Measurements from ENCODE around the gene PLD6.

Gene PLD6

GRCh38 chr17:17216776-17217175, 10.6 kb upstream of the PLD6 start:
- no peak for TF ChIP-seq CTCF (IDR thresholded peaks at IDR 0.05; ENCODE audit: low read length, missing control alignments)
- no peak for DNase-seq (ENCODE audit: low read depth)

GRCh38 chr17:17216236-17216635, 10.1 kb upstream of the PLD6 start:
- H3K4me3 ChIP-seq (replicated peaks; ENCODE audit: low read depth, low read length) = no peak overlapping the region
- TF ChIP-seq CTCF (IDR thresholded peaks at IDR 0.05; ENCODE audit: low read length, missing control alignments) = no peak
- DNase-seq (ENCODE audit: low read depth) = no peak

More at GRCh38 chr17:17216776-17217175, 10.6 kb upstream of the PLD6 start:
- H3K4me3 ChIP-seq (replicated peaks; ENCODE audit: low read depth, low read length) = no peak overlapping the region

GRCh38 chr17:17215575-17215974, 9.4 kb upstream of the PLD6 start:
- no peak for DNase-seq (ENCODE audit: low read depth)
- no peak overlapping the region for H3K4me3 ChIP-seq (replicated peaks; ENCODE audit: low read depth, low read length)
- no peak for TF ChIP-seq CTCF (IDR thresholded peaks at IDR 0.05; ENCODE audit: low read length, missing control alignments)

GRCh38 chr17:17214646-17215436, 8.7 kb upstream of the PLD6 start:
- H3K4me3 ChIP-seq (replicated peaks; ENCODE audit: low read depth, low read length) = no peak overlapping the region
- no peak for TF ChIP-seq CTCF (IDR thresholded peaks at IDR 0.05; ENCODE audit: low read length, missing control alignments)
- no peak for DNase-seq (ENCODE audit: low read depth)

- no peak overlapping the region for H3K4me3 ChIP-seq (replicated peaks; ENCODE audit: low read depth, low read length)
- DNase-seq (ENCODE audit: low read depth) = no peak
- TF ChIP-seq CTCF (IDR thresholded peaks at IDR 0.05; ENCODE audit: low read length, missing control alignments) = no peak
Measured at GRCh38 chr17:17213775-17214174, 7.6 kb upstream of the PLD6 start.

- no peak for TF ChIP-seq CTCF (IDR thresholded peaks at IDR 0.05; ENCODE audit: low read length, missing control alignments)
- no peak for DNase-seq (ENCODE audit: low read depth)
- no peak overlapping the region for H3K4me3 ChIP-seq (replicated peaks; ENCODE audit: low read depth, low read length)
Measured at GRCh38 chr17:17207998-17208397, 1.9 kb upstream of the PLD6 start.

- no peak for TF ChIP-seq CTCF (IDR thresholded peaks at IDR 0.05; ENCODE audit: low read length, missing control alignments)
- no peak overlapping the region for H3K4me3 ChIP-seq (replicated peaks; ENCODE audit: low read depth, low read length)
- DNase-seq (ENCODE audit: low read depth) = no peak
Measured at GRCh38 chr17:17206913-17207335, 791 bp upstream of the PLD6 start.

Data from fibroblast of pulmonary artery (primary cell).